HepG2 (cell line): ENCODE data around the gene NSD2. TPM values are rescaled to one million over a fixed set of nuclear protein-coding genes. Genes with fewer than 3 reads are reported as not detected.

Experiments used
- ATAC-seq: fragments of 200-7000 bp; cut with Tn5 transposase; 3 replicates; pipeline ENCODE4 v1.9.1; 2020; ENCODE audit warnings: mild to moderate bottlenecking, moderate library complexity
- BruUV-seq: library from RNA; stranded (reverse); fragments of 400-500 nt; replicated peaks from 2 replicates; lab custom pipeline; 2021; lab: Mats Ljungman, UMichigan
- CTCF ChIA-PET: fragments of 300-600 bp; formaldehyde crosslinking; extraction: SDS; loops from one replicate; lab custom pipeline; 2021; ENCODE audit warnings: low total read pairs, inconsistent platforms, low intra/inter-chr PET ratio; lab: Yijun Ruan, JAX
- POLR2A ChIA-PET: fragments of 350-600 bp; sonication (Branson Sonifier 250); formaldehyde crosslinking; loops from one replicate; lab custom pipeline; 2020; ENCODE audit warnings: antibody characterized with exemption, inconsistent platforms; lab: Yijun Ruan, JAX
- DNase-seq: peaks from one replicate; pipeline ENCODE4 v3.0.0-alpha.2; 2015; ENCODE audit warnings: low spot score
- FAIRE-seq: peaks from 3 replicates; lab custom pipeline; 2011; peaks lifted over from hg19 to GRCh38; lab: Jason Lieb, UNC
- H2AFZ ChIP-seq: one replicate; pipeline ENCODE4 v1.6.1; 2011; ENCODE audit warnings: low read length, inconsistent platforms
- H3K27ac ChIP-seq: fragments of 300-600 bp; 3 replicates; pipeline ENCODE4 v1.8.0; 2011; ENCODE audit warnings: mixed run types, mild to moderate bottlenecking, mixed read lengths, low read length, inconsistent platforms; ENCODE audit not compliant: insufficient read depth; ENCODE audit errors: extremely low read length
- H3K27me3 ChIP-seq, 2 experiments: fragments of 200-600 bp in 1 of 2; 2 replicates in 1 of 2; 3 replicates in 1 of 2; pipeline versions ENCODE4 v1.6.0 to v1.8.0; 2011; ENCODE audit warnings: low read length in 2 of 2, mild to moderate bottlenecking in 2 of 2, moderate library complexity in 2 of 2, inconsistent platforms in 1 of 2; ENCODE audit not compliant: insufficient read depth in 2 of 2, control insufficient read depth in 1 of 2
- H3K36me3 ChIP-seq, 2 experiments: fragments of 200-600 bp in 1 of 2; replicated peaks in 1 of 2; 2 replicates in 1 of 2; 3 replicates in 1 of 2; pipeline versions ENCODE4 v1.5.1 to v1.8.0; 2011; ENCODE audit warnings: low read length in 2 of 2, inconsistent platforms in 1 of 2; ENCODE audit not compliant: insufficient read depth in 2 of 2, control insufficient read depth in 1 of 2
- H3K4me1 ChIP-seq: 2 replicates; pipeline ENCODE4 v1.5.1; 2012; ENCODE audit warnings: low read length, inconsistent platforms; ENCODE audit not compliant: insufficient read depth
- H3K4me2 ChIP-seq: 2 replicates; pipeline ENCODE4 v1.6.0; 2011; ENCODE audit warnings: low read depth, low read length, inconsistent platforms
- H3K4me3 ChIP-seq, 3 experiments: fragments of 200-600 bp in 1 of 3; sonication (generic), shearing (Covaris generic) in 1 of 3; replicated peaks in 1 of 3; 2 replicates each; pipeline ENCODE4 v1.5.1; 2011 to 2016; ENCODE audit warnings: low read length in 3 of 3, inconsistent platforms in 2 of 3, low read depth in 2 of 3, mild to moderate bottlenecking in 2 of 3, control low read depth in 1 of 3, mixed read lengths in 1 of 3; ENCODE audit not compliant: insufficient read depth in 1 of 3
- H3K79me2 ChIP-seq: one replicate; pipeline ENCODE4 v1.6.1; 2011; ENCODE audit warnings: low read length, inconsistent platforms; ENCODE audit not compliant: insufficient read depth
- H3K9ac ChIP-seq: 2 replicates; pipeline ENCODE4 v1.6.0; 2011; ENCODE audit warnings: mild to moderate bottlenecking, low read depth, low read length, inconsistent platforms; ENCODE audit not compliant: insufficient read depth
- H3K9me3 ChIP-seq: 2 replicates; pipeline ENCODE4 v1.5.1; 2012; ENCODE audit warnings: mild to moderate bottlenecking, low read length
- H4K20me1 ChIP-seq: 2 replicates; pipeline ENCODE4 v1.6.0; 2011; ENCODE audit warnings: inconsistent platforms, mild to moderate bottlenecking, low read length, moderate library complexity; ENCODE audit not compliant: insufficient read depth
- IRX3 ChIP-seq: sonication (generic); formaldehyde crosslinking; IDR thresholded peaks from 2 replicates; pipeline ENCODE4 v1.8.1; 2023; ENCODE audit warnings: mild to moderate bottlenecking, low read depth, missing genetic modification reagents, borderline replicate concordance
- ZNF121 ChIP-seq: sonication (generic); formaldehyde crosslinking; IDR thresholded peaks from 2 replicates; pipeline ENCODE4 v1.5.0; 2020; ENCODE audit warnings: mild to moderate bottlenecking, missing genetic modification reagents
- WGBS: methylation state at CpG from one replicate; pipeline ENCODE4 v1.1.6; 2017; ENCODE audit warnings: low lambda C conversion rate; 5-methylcytosine and 5-hydroxymethylcytosine counted together
- in situ Hi-C: cut with HindIII; loops from 2 replicates; pipeline ENCODE4 v1.10.0; 2017; ENCODE audit warnings: low pct_unique_long_range_greater_than_20kb; ENCODE audit not compliant: extremely low pct_ligation_motif_present
- intact Hi-C: fragments of 100-400 bp; cut with micrococcal nuclease; formaldehyde crosslinking; loops from one replicate; pipeline ENCODE4 v1.10.0; 2022; ENCODE audit not compliant: unreplicated experiment
- polyA plus RNA-seq, 8 experiments: library from polyadenylated mRNA; depleted of rRNA in 3 of 8; stranded (reverse) in 7 of 8; unstranded in 1 of 8; fragments of >200 nt; fragmentation: Illumina TruSeq in 4 of 8; extraction: Trizol in 4 of 8; gene quantifications; 2 replicates each; pipeline versions ENCODE4 v1.2.1 to v1.2.3, GENCODE V29; 2011 to 2016; ENCODE audit warnings: low read depth in 4 of 8, missing spikeins in 1 of 8, mixed read lengths in 1 of 8; ENCODE audit not compliant: insufficient read depth in 1 of 8
- total RNA-seq, 5 experiments: library from RNA; depleted of rRNA; stranded (reverse); fragments of >200 nt; fragmentation: Illumina TruSeq; extraction: Trizol; gene quantifications; 2 replicates each; pipeline ENCODE4 v1.2.3, GENCODE V29; 2016; ENCODE audit warnings: low read depth in 1 of 5
- TF ChIP-seq, protein P1 (sequence below): sonication (generic); formaldehyde crosslinking; IDR thresholded peaks from 2 replicates; pipeline ENCODE4 v1.4.0; 2020; ENCODE audit warnings: missing genetic modification reagents, borderline replicate concordance

NSD2 gene
- total and polyA plus RNA-seq, 2 of the 13 experiments (the other 11 are each of a cell fraction or from before 2014, with no cell fraction given): 22.0 to 65.9 TPM

DNA sequence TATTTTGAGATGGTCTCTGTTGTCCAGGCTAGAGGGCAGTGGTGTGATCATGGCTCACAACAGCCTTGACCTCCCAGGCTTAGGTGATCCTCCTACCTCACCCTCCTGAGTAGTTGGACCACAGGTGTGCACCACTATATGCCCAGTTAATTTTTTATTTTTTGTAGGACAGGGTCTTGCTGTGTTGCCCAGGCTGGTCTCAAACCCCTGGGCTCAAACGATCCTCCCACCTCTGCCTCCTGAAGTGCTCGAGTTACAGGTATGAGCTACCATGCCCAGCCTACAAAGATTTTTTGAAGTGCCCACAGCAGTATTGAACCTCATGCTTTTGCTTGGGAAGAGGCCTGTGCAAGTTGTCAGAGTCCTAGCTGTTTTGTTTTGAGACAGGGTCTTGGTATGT, 31.1 kb downstream of the NSD2 start:
- peaks cover 13% of the 10 kb centered on the region for H4K20me1 ChIP-seq
- no peaks in the 10 kb centered on the region for H3K9me3 ChIP-seq
- peaks cover 84% of the 10 kb centered on the region for H3K79me2 ChIP-seq
- no peak overlapping the region for H3K27ac ChIP-seq
- ATAC-seq (no peak), FAIRE-seq (no peak), DNase-seq (no peak)
- peaks cover 63% of the 10 kb centered on the region for H3K4me1 ChIP-seq
- in situ Hi-C loops (loop anchor here (5.0 kb wide), 1 partner anchor 40 kb away; no protein-coding TSS in a partner anchor), intact Hi-C loops (no loop called here)
- POLR2A ChIA-PET: interaction anchor here (0.9 kb wide), 1 partner anchor 29 kb away, joined by 3 read pairs; no protein-coding TSS in a partner anchor
- no peak overlapping the region for H3K4me3 ChIP-seq
- H3K27me3 ChIP-seq: no peaks in the 10 kb centered on the region
- WGBS: 88% methylated on average over 2 of the region's 2 CpGs
- CTCF ChIA-PET: no interaction called here
- TF ChIP-seq, protein P1, sequence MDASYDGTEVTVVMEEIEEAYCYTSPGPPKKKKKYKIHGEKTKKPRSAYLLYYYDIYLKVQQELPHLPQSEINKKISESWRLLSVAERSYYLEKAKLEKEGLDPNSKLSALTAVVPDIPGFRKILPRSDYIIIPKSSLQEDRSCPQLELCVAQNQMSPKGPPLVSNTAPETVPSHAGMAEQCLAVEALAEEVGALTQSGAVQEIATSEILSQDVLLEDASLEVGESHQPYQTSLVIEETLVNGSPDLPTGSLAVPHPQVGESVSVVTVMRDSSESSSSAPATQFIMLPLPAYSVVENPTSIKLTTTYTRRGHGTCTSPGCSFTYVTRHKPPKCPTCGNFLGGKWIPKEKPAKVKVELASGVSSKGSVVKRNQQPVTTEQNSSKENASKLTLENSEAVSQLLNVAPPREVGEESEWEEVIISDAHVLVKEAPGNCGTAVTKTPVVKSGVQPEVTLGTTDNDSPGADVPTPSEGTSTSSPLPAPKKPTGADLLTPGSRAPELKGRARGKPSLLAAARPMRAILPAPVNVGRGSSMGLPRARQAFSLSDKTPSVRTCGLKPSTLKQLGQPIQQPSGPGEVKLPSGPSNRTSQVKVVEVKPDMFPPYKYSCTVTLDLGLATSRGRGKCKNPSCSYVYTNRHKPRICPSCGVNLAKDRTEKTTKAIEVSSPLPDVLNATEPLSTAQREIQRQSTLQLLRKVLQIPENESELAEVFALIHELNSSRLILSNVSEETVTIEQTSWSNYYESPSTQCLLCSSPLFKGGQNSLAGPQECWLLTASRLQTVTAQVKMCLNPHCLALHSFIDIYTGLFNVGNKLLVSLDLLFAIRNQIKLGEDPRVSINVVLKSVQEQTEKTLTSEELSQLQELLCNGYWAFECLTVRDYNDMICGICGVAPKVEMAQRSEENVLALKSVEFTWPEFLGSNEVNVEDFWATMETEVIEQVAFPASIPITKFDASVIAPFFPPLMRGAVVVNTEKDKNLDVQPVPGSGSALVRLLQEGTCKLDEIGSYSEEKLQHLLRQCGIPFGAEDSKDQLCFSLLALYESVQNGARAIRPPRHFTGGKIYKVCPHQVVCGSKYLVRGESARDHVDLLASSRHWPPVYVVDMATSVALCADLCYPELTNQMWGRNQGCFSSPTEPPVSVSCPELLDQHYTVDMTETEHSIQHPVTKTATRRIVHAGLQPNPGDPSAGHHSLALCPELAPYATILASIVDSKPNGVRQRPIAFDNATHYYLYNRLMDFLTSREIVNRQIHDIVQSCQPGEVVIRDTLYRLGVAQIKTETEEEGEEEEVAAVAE (CRISPR knock-in tag): no peak
- peak; percentile 62 for TF ChIP-seq ZNF121
- no peak overlapping the region for H2AFZ ChIP-seq
- H3K4me2 ChIP-seq: no peak overlapping the region
- H3K36me3 ChIP-seq: peaks cover 17 to 61% of the 10 kb centered on the region in 2 experiments
- no peak overlapping the region for H3K9ac ChIP-seq
- no TSS peak for BruUV-seq

DNA sequence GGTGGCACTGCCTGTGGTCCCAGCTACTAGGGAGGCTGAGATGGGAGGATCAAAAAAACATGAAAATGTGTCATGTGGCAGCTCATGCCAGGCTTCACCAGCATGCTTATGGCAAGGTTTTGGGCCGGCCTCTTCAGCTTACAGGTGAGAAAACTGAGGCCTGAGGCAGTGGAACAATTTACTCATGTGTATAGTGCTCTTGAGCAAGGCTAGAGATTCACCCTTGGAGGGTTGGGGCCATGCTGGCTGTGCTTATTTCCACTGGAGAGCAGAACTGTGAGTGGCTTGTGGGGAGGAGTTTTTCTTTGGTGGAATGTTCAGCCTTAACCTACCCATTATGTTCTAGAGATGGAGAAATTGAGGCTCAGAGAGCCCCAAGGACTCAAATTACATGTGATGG, 31.8 kb downstream of the NSD2 start:
- FAIRE-seq: no peak
- DNase-seq: no peak
- 100% methylated on average over 1 of the region's 1 CpG for whole genome bisulfite sequencing
- H3K27me3 ChIP-seq: no peaks in the 10 kb centered on the region
- ATAC-seq: no peak
- no peak overlapping the region for H3K4me3 ChIP-seq
- H4K20me1 ChIP-seq: peaks cover 16% of the 10 kb centered on the region
- peaks cover 19 to 65% of the 10 kb centered on the region in 2 experiments for H3K36me3 ChIP-seq
- H3K9me3 ChIP-seq: no peaks in the 10 kb centered on the region
- peaks cover 81% of the 10 kb centered on the region for H3K79me2 ChIP-seq
- H3K27ac ChIP-seq: no peak overlapping the region
- TF ChIP-seq IRX3 (CRISPR knock-in tag): no peak
- no TSS peak for BruUV-seq
- POLR2A ChIA-PET: no interaction called here
- peaks cover 59% of the 10 kb centered on the region for H3K4me1 ChIP-seq
- no peak overlapping the region for H3K4me2 ChIP-seq
- in situ Hi-C loops: loop anchor here (5.0 kb wide), 1 partner anchor 41 kb away; no protein-coding TSS in a partner anchor
- no peak overlapping the region for H3K9ac ChIP-seq
- intact Hi-C loops: no loop called here
- no peak overlapping the region for H2AFZ ChIP-seq
- CTCF ChIA-PET: no interaction called here
